CD4-positive, alpha-beta T cell treated with Interleukin-4 for 1 hour (primary cell): Measurements from ENCODE around the gene BCAR1.
"Not testable (repeated sequence)": the region's sequence is repeated elsewhere in the genome, so short reads cannot be mapped to it uniquely, and the experiment has no call there.

Experiments
- DNase-seq, 2 donors: peaks; one replicate each; pipeline ENCODE4 v3.0.0-alpha.2; 2020 to 2022

BCAR1 gene

DNA sequence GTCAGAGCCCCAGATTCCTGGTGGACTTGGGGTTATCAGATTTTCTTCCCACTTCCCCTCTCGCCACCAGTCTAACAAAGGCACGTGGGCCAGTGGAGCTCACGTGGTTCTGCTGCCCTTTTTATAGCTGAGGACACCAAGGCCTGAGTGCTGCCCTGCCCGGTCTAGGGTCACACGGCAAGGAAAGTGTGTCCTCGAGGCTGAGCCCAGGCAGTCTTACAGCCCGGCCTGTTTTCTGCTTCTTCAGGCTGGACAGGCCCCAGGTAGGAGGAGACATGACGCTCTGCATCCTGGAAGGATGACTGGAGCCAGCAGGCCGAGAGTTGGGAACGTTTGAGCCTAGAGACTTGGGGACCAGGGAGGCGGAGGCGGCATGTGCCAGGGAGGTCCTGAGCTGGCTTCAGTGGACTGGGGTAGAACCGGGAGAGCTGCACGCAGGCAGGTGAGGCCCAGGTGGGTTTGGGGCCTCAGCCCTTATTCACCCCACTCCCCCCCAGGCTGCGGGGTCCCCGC is 29.1 kb downstream of the BCAR1 start:
- no peak for DNase-seq

DNA sequence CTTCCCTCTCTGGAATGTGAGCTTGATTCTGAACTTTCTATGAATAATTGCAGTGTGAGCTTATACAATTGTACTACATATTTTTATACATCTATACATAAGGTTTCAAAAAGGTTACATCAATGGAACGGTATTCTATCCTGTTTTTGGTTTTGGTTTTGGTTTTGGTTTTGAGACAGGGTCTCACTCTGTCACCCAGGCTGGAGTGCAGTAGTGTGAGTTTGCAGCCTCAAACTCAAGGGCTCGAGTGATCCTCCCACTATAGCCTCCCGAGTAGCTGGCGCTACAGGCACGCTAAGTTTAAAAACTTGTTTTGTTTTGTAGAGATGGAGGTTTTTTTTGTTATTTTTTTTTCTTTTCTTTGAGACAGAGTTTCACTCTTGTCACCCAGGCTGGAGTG is 31.6 kb downstream of the BCAR1 start:
- peak in 1 of 2 donors; percentile 36 for DNase-seq

DNA sequence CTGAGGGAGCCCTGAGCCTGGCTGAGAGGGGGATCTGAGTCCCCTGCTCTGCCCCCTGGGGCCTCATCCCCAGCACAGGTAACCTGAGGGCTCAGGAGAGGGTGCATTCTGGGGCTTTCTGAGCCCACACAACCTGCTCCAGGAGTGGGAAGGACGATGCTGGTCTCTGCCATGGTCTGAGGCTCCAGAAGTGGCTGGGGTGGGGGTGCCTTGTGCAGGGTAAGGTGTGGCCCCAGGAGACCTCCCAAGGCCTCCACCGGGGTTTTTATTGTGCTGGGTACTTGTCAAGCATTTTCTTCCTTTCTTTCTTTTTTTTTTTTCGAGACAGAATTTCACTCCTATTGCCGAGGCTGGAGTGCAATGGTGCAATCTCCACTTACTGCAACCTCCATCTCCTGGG is 32.3 kb downstream of the BCAR1 start:
- DNase-seq, result no peak

DNA sequence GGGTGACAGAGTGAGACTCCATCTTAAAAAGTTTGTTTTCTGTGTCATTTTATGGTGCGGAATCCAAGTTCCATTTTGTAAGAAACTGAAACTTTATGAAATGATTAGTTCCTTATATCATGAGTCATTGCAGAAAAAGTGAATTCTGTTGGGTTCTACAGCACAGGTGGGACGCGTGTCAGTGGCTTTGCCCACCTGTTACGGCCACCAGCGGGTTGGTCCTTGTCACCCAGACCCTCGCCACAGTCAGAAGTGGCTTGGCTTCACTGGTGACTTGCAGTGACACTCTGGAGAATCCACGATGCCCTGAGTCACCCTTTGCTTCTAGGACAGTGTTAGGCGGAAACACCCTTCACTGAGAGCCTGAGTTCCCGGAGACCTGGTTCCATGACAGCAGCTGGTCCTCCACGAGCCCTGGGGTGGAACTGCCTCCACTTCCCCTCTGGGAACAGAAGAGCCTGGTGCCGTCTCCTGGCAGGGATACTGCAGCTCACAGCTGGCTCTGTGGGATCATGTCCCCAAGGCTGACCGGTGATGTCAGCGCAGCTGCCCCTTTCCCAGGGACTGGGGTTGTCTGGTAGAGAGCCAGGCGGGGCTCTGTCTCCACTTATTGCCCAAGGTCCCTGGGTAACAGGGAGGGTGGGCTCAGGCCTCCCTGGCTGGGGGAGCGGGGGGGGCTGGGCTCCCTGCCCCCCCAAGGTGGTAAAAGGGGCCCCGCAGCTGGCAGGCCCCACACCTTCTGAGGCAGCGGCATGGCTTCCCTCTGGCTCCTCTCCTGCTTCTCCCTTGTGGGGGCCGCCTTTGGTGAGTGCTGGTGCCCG is 33.0 kb downstream of the BCAR1 start, which contains the start of gene CTRB1:
CTRB1 (plus strand) TSS at position 733 of the 821 bp plus-strand sequence; CDS start at position 753, 20 bp downstream.
- no peak for DNase-seq

DNA sequence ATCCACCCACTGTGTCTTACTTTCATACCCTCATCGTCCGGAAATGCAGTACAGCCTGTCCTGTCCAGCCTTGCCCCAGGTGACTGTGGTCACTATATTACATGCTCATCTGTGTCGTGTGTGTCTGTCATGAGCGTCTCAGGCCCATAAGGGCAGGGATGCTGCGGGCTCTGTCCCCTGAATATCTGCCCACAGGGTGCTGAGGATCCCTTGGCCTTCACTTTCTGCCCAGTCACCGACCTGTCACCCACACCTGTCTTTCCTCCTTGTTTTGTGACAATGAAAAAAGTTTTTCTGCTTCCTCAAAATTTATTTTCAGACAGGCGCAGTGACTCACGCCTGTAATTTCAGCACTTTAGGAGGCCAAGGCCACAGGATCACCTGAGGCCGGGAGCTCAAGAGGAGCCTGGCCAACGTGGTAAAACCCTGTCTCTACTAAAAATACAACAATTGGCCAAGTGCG is 34.0 kb downstream of the BCAR1 start:
- no peak for DNase-seq

DNA sequence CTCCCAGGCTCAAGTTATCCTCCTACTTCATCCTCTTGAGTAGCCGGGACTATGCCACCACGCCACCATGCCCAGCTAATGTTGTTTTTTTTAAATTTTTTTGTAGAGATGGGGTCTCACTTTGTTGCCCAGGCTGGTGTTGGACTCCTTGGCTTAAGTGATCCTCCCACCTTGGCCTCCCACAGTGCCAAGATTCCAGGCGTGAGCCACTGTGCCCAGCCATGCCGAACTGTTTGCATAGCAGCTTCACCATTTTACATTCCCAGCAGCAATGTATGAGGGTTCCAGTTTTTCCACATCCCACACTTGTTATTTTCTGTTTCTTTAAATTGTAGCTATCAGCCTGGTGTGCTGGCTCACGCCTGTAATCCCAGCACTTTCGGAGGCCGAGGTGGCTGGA is 34.8 kb downstream of the BCAR1 start:
- DNase-seq, result no peak

DNA sequence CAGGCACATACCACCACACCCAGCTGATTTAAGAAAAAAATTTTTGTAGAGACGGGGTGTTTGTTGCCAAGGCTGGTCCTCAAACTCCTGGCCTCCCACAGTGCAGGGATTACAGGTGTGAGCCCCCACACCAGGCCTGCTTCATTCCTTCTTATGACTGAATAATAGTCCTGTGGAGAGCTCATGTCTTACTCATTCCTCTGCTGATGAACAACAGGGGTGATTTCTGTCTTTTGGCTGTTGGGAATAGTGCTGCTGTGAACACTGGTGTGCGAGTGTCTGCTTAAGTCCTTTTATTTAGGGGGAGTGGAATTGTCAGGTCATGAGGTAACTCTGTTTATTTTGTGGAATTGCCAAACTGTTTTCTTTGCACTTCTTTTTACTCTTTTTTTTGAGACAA is 35.3 kb downstream of the BCAR1 start:
- no peak for DNase-seq

DNA sequence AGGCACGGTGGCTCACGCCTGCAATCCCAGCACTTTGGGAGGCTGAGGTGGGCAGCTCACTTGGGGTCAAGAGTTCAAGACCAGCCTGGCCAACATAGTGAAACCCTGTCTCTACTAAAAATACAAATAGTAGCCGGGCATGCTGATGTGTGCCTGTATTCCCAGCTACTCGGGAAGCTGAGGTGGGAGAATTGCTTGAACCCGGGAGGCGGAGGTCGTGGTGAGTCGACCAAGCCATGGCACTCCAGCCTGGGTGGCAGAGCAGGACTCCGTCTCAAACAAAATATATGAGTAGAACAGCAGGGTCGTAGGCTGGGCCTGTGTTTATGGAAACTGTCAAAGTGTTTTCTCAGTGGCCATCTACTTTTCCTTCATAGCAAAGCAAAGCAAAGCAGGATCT is 40.1 kb downstream of the BCAR1 start:
- not testable (repeated sequence) for DNase-seq

DNA sequence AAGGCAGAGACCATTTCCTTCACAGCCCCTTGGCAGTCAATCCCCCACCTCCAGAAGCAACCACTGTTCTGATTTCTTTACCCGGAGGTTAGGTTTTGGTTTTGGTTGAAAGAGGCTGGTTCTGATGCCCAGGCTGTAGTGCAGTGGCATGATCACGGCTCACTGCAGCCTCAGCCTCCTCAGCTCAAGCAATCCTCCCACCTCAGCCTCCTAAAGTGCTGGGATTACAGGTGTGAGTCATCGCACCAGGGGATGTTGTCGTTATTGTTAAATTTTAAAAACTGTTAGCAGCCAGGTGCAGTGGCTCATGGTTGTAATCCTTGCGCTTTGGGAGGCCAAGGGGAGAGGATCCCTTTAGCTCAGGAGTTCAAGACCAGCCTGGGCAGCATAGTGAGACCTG is 41.5 kb downstream of the BCAR1 start:
- no peak for DNase-seq

DNA sequence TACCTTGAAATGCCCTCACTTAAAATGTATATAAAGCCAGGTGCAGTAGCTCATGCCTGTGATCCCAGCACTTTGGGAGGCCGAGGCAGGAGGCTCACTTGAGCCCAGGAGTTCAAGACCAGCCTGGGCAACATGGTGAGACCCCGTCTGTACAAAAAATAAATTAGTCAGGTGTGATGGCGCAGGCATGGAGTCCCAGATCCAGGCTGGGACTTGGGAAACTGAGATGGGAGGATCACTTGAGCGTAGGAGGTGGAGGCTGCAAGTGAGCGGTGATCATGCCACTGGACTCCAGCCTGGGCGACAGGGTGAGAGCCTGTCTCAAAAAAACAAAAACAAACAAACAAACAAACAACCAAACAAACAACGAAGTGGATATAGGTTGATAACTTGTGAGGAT is 41.9 kb downstream of the BCAR1 start:
- not testable (repeated sequence) for DNase-seq

DNA sequence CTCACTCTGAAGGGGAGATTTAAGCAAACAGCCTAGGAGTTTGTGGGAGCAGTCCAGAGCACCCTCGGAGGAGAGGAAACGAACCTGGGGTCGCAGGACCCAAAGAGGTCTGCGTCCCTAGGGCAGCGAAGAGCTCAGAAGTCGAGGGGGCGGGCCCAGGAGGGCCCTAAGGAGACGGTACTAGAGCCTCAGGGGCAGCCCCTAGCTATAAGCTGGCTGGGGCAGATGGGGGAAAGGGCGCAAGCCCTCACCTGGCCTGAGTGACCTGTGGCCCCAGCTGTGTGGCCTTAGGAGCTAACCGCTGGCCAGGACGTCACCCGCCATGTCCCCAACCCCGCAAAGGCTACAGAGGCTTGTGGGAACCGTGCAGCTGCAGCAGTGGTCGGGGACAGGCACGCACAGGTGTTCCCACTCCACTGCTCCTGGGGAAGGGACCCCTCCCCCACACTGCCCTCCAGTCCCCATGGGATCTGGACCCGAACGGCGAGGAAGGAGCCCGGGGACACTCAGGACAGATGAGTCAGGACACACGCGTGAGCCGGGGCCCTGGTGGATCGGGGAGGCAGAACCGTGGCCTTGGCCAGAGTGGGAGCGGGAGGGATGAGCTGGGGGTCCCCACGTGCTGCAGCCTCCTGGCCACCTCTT is 42.4 kb downstream of the BCAR1 start:
- no peak for DNase-seq

DNA sequence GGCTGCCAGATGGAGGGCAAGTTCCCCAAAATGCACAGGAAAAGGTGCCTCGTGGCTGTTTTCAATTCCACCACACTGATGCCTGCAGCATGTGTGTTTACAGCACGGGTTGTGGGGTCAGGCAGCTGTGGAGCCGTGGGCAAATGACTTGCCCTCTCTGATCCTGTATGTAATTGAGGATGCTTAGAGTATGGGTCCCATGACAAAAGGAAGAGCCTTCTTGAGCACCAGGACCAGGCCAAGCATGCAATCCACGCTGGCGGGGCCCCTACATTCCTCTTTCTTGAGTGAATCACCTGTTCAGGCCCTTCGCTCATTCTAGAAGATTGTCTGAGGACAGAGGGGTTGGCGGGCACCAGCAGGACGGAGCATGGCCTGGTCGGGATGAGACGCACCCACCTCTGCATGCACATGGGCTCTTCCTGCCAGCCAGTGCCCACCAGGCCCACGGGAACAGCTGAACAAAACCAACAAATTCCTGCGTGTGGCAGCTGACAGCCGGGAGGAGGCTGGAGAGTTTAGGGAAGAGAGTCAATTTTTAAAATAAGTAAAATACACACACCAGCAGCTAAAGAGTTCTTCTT is 43.1 kb downstream of the BCAR1 start:
- no peak for DNase-seq

DNA sequence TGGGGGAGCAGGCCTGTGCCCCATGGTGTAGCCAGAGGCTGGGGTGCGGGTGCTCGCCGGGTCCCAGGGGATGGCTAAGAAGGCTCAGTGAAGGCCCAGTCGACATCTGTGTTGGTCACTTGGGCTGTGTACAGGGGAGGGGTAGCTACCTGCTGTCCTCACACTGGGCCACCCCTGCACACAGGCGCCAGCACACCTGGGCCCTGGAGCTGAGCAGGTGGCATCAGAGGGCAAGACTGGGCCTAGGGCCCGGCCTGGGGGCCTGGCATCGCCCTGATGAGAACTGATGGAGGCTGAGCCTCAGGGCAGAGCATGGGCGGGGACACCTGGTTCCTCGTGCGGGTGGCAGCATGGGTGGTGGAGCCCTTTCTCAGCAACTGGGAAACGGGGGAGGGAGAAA is 43.6 kb downstream of the BCAR1 start:
- no peak for DNase-seq

DNA sequence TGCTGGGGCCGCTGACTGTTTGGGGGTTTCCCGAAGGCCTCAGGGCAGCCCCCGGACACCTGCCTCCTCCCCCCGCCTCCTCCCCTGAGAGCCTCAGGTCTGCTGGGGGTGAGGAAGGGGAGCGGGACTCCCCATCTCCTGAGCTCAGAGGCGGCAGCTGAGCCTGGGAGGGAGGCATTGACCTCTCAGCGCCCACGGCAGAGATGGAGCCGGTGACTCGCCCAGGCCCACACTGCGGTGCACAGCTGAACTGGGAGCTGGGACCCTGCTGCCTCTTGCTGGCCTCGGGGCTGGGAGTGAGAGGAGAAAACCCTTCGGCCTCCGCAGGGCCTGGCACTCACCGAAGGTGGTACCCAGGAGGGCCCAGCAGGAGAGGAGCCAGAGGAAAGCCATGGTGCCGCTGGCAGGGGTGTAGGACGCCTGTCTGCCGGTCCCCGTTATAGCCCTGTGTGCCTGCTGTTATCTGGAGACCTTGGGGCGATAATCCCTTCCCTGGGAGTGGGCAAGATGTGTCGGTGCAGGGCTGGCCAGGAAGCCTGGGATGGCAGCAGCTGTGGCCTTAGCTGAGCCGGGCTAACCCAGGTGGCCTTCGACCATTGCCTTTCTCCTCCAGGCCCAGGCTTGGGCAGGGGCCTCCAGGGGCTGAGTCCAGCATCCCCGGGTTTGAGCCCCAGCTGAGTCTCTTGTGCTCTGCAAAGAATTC is 44.5 kb downstream of the BCAR1 start, which contains the start of gene CTRB2:
CTRB2 (minus strand) TSS at position 413 of the 703 bp plus-strand sequence; CDS start at position 393, 20 bp downstream.
- no peak for DNase-seq

DNA sequence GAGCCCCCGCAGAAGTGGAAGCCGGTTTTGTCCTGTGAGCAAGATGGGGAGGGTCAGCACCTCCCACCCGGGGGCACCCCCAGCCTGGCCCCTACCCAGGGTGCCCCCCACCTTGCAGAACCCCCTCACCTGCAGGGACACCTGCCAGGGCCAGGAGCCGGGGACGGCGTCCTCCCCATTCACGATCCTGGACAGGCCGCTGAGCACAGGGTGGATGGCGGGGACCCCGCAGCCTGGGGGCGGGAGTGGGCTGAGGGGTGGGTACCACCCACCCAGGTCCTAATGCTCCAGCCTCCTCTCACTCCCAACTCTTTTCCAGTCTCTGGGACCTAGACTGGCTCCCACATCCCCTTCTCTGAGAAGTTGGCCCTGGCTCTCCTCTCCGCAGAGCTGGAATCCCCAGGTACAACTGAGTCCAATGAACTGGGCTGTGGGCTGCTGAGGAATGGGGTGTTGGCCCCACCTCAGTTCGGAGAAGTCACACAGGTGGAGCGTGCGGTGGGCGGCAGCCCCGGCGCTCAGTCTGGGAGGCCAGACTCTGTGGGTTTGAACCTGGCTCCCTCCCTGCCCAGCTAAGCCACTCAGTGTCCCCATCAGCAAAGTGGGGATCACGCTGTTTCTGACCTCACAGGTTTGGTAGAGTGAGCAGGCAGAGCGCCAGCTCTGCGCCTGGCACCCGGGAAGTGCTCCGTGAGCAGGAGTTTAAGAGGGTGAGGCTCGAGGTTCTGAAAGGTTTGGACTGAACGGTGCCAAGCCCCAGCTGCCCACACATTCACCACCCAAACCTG is 45.3 kb downstream of the BCAR1 start:
- DNase-seq, result not testable (repeated sequence)

DNA sequence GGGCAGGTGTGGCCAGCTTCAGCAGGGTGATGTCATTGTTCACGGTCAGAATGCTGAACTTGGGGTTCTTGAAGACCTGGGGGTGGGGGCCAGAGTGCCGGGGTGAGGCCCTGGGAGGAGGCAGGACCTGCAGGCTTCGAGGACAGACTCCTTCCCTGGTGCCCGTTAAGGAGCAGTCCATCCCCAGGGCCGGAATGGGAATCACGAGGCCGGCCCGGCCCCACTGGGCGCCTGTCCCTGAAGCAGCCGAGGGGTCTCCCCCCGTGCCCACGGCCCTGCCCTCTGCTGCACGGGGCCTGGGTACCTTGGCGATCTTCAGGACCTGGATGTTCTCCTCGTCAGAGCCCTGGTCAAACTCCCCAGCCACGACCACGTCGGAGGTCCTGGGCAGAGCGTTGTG is 46.0 kb downstream of the BCAR1 start:
- not testable (repeated sequence) for DNase-seq

DNA sequence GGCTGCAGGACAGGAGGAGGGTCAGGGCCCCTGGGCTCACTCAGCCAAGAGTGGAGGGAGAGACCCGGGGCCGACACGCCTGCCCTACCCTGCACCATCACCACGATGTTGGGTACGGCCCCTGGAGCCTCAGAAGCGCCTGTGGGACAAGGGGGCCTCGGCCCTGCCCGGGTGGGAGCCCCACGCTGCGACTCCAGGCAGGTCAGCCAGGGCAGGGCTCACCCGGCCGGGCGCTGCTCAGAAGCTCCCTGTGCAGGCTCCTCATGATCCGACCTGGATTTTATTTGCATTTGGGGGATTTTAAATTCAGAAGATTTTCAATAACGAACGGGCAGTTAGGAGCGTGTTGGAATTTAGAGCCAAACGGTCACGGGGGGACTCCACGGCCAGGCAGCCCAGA is 46.5 kb downstream of the BCAR1 start:
- not testable (repeated sequence) for DNase-seq

DNA sequence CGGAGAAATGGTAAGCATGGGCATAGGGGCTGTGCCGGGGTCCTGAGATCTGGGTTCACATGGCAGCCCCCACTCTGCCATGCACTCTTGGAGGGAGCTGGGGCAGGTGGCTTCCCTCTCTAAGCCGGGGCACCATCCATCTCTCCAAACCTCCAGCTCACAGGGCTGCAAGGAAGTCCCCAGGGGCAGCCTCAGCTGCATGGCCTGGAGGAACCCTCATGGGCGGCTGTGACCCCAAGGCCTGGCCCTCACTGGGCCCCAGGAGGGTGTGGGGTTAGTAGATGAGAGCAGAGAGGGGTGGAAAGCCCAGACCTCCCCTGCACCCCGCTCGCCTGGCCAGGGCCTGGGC is 47.0 kb downstream of the BCAR1 start:
- DNase-seq, result no peak

DNA sequence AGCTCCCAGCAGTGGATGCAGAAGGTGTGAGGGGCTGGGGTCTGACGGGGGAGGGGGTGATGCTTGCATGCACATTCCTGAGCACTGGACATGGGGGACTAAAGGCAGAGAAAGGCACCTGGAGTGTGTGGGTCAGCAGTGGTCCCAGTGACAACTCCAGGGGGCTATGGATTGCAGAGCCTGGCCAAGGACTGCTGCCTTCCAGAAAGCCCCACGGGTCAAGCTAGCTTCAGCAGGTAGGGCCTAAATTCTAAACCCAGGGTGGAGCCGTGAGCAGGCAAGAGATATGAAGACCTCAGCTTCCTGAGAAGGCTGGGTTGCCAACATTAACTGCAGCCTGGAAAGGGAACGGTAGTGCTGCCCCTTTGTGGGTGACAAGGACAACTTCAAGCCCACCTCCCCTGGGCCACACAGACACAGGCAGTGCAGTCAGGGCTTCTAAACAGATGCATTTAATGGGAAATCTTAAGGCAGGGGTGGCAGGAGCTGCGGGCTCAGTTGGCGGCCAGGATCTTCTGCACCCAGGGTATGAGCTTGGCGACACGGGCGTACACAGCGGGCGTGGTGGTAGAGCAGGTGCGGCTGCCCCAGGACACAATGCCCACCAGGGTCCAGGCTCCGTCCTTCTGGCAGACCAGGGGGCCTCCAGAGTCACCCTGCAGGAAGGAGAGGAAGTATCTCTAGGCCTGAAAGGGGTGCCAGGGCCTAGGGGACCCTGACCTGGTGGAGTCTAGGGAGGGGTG is 47.6 kb downstream of the BCAR1 start:
- DNase-seq, result no peak

DNA sequence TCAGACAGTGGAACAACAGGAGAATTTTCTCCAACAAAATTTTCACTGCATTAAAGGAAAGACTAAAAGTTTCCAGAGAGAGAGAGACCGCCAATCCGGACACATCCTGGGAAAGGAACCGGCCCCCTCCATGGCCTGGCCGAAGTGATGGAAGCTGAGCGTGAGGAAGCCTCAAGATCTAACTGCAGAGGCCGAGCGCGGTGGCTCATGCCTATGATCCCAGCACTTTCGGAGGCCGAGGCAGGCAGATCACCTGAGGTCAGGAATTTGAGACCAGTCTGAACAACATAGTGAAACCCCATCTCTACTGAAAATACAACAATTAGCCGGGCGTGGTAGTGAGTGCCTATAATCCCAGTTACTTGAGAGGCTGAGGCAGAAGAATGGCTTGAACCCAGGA is 48.3 kb downstream of the BCAR1 start:
- DNase-seq, result no peak

DNA sequence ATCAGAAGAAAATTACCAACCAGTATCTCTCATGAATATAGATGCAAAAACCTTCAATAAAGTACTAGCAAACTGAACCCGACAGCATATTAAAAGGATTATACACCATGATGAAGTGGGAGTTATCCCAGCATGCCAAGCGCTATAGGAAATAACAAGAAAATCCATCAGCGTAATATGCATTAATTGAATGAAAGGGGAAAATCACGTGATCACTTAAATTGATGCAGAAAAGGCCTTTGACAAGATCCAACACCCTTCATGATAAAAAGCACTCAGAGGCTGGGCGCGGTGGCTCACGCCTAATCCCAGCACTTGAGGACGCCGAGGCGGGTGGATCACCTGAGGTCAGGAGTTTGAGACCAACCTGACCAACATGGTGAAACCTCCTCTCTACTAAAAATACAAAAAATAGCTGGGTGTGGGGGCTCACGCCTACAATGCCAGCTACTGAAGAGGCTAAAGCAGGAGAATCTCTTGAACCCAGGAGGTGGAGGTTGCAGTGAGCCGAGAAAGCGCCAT is 49.3 kb downstream of the BCAR1 start:
- no peak for DNase-seq
